ENCODE results near the gene VEGFB.

- TF ChIP-seq TAF1 (IDR thresholded peaks at IDR 0.05; ENCODE audit: borderline replicate concordance, insufficient read depth, low read length), result no peak
- TF ChIP-seq FOXP2 (optimal IDR thresholded peaks at IDR 0.05; ENCODE audit: borderline replicate concordance, extremely low read depth, extremely low read length, insufficient read depth), result no peak
- TF ChIP-seq POLR2AphosphoS5 (IDR thresholded peaks at IDR 0.05; ENCODE audit: low read depth, low read length), result no peak
- TF ChIP-seq SIN3A (IDR thresholded peaks at IDR 0.05; ENCODE audit: borderline replicate concordance, insufficient read depth, low read length), result no peak
- no peak for TF ChIP-seq REST (IDR thresholded peaks at IDR 0.05; ENCODE audit: insufficient read depth in 1 of 2, low read depth in 2 of 2, low read length in 2 of 2)
These were observed 3.1 kb downstream of the VEGFB start for GRCh38 chr11:64237484-64237951.

All from PFSK-1 (cell line).